GM12874 (cell line): ENCODE measurements around the gene CD79A.

Experiments used
- CTCF ChIP-seq: IDR thresholded peaks from 2 replicates; pipeline ENCODE4 v1.5.1; 2011; ENCODE audit warnings: low read depth, mild to moderate bottlenecking, control low read depth, low read length, moderate library complexity; ENCODE audit not compliant: insufficient read depth

CD79A gene

GRCh38 chr19:41921577-41922576 lies 44.8 kb downstream of the CD79A start:
- TF ChIP-seq CTCF, result no peak

- no peak for TF ChIP-seq CTCF
Measured at GRCh38 chr19:41922585-41922984, 45.5 kb downstream of the CD79A start.

- no peak for TF ChIP-seq CTCF
Measured at GRCh38 chr19:41923045-41923788, 46.1 kb downstream of the CD79A start.

GRCh38 chr19:41924151-41925145 lies 47.4 kb downstream of the CD79A start:
- no peak for TF ChIP-seq CTCF

GRCh38 chr19:41925208-41926003 lies 48.3 kb downstream of the CD79A start:
- TF ChIP-seq CTCF, result no peak

GRCh38 chr19:41926028-41926762 lies 49.1 kb downstream of the CD79A start:
- no peak for TF ChIP-seq CTCF
